SK-N-SH treated with all-trans-retinoic acid at 6 μM for 48 hours (cell line): ENCODE data around the gene CCN6.

Experiments used
- ATAC-seq: fragments of 200-7000 bp; cut with Tn5 transposase; 3 replicates; pipeline ENCODE4 v1.9.1; 2020; ENCODE audit warnings: mild to moderate bottlenecking, moderate library complexity
- ARNTL ChIP-seq: fragments of 450-650 bp; formaldehyde crosslinking; IDR thresholded peaks from 2 replicates; pipeline ENCODE4 v1.5.0; 2020; ENCODE audit warnings: low read depth, mild to moderate bottlenecking, moderate library complexity, borderline replicate concordance
- BACH2 ChIP-seq: fragments of 250-450 bp; sonication (Bioruptor Pico); IDR thresholded peaks from 2 replicates; pipeline ENCODE4 v1.9.0; 2021; ENCODE audit warnings: mild to moderate bottlenecking, borderline replicate concordance
- ESRRG ChIP-seq: fragments of 250-450 bp; sonication (Bioruptor Pico); IDR thresholded peaks from 2 replicates; pipeline ENCODE4 v1.6.1; 2021; ENCODE audit warnings: mild to moderate bottlenecking
- GLIS3 ChIP-seq: fragments of 250-450 bp; sonication (Bioruptor Pico); IDR thresholded peaks from 2 replicates; pipeline ENCODE4 v1.5.0; 2020; ENCODE audit warnings: mild to moderate bottlenecking, moderate library complexity
- OSR1 ChIP-seq: fragments of 250-450 bp; sonication (Bioruptor Pico); IDR thresholded peaks from 2 replicates; pipeline ENCODE4 v1.8.0; 2022; ENCODE audit warnings: moderate library complexity, mild to moderate bottlenecking, inconsistent platforms
- PPARA ChIP-seq: fragments of 250-450 bp; sonication (Bioruptor Pico); IDR thresholded peaks from 2 replicates; pipeline ENCODE4 v1.5.0; 2020; ENCODE audit warnings: mild to moderate bottlenecking, borderline replicate concordance
- RARB ChIP-seq: fragments of 250-450 bp; sonication (Bioruptor Pico); IDR thresholded peaks from 2 replicates; pipeline ENCODE4 v1.8.0; 2021; ENCODE audit warnings: mild to moderate bottlenecking, moderate library complexity
- SNAI2 ChIP-seq: fragments of 250-450 bp; sonication (Bioruptor Pico); IDR thresholded peaks from 2 replicates; pipeline ENCODE4 v1.5.0; 2020; ENCODE audit warnings: mild to moderate bottlenecking, moderate library complexity
- TOX ChIP-seq: fragments of 250-450 bp; sonication (Bioruptor Pico); IDR thresholded peaks from 2 replicates; pipeline ENCODE4 v1.8.0; 2021; ENCODE audit warnings: mild to moderate bottlenecking, moderate library complexity, borderline replicate concordance
- ZC3H10 ChIP-seq: fragments of 250-450 bp; sonication (Bioruptor Pico); IDR thresholded peaks from 2 replicates; pipeline ENCODE4 v1.5.1; 2021; ENCODE audit warnings: mild to moderate bottlenecking, moderate library complexity
- ZNF565 ChIP-seq: fragments of 450-650 bp; formaldehyde crosslinking; conservative IDR thresholded peaks from 2 replicates; pipeline ENCODE4 v1.5.0; 2020; ENCODE audit warnings: low read depth, mild to moderate bottlenecking, moderate library complexity
- TF ChIP-seq, protein P1 (sequence below): fragments of 250-450 bp; sonication (Bioruptor Pico); IDR thresholded peaks from 2 replicates; pipeline ENCODE4 v1.5.1; 2021; ENCODE audit warnings: mild to moderate bottlenecking, moderate library complexity
- TF ChIP-seq, protein P2 (sequence below): fragments of 250-450 bp; sonication (Bioruptor Pico); IDR thresholded peaks from 2 replicates; pipeline ENCODE4 v1.8.0; 2020; ENCODE audit warnings: mild to moderate bottlenecking, moderate library complexity, borderline replicate concordance
- TF ChIP-seq, protein P3 (sequence below): fragments of 250-450 bp; sonication (Bioruptor Pico); IDR thresholded peaks from 2 replicates; pipeline ENCODE4 v1.5.0; 2020; ENCODE audit warnings: mild to moderate bottlenecking, moderate library complexity
- TF ChIP-seq, protein P4 (sequence below): fragments of 250-450 bp; sonication (Bioruptor Pico); IDR thresholded peaks from 2 replicates; pipeline ENCODE4 v1.8.0; 2021; ENCODE audit warnings: low read depth, mild to moderate bottlenecking, moderate library complexity, borderline replicate concordance
- TF ChIP-seq, protein P5 (sequence below): fragments of 250-450 bp; sonication (Bioruptor Pico); IDR thresholded peaks from 2 replicates; pipeline ENCODE4 v1.5.1; 2020; ENCODE audit warnings: low read depth, mild to moderate bottlenecking, moderate library complexity

Gene CCN6

DNA sequence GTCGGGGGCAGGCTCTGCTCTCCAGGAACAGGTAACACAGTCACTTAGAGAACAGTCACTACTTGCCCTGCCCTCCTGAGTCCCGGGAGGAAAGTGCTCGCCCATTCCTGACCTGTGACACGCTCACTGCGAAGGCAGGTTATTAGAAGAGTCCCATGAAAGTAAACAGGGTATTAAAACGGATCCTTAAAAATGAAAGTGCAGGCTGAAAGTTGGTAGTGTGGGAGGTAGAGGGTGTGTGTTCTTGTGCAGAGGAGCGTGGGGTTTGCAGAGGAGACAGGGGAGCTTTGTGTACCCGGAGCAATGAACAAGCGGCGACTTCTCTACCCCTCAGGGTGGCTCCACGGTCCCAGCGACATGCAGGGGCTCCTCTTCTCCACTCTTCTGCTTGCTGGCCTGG lies at the start of gene CCN6:
CCN6 (plus strand) TSS at position 104 of the 400 bp plus-strand sequence; CDS start at position 358, 254 bp downstream.
- ATAC-seq, result no peak
- TF ChIP-seq, protein P1, sequence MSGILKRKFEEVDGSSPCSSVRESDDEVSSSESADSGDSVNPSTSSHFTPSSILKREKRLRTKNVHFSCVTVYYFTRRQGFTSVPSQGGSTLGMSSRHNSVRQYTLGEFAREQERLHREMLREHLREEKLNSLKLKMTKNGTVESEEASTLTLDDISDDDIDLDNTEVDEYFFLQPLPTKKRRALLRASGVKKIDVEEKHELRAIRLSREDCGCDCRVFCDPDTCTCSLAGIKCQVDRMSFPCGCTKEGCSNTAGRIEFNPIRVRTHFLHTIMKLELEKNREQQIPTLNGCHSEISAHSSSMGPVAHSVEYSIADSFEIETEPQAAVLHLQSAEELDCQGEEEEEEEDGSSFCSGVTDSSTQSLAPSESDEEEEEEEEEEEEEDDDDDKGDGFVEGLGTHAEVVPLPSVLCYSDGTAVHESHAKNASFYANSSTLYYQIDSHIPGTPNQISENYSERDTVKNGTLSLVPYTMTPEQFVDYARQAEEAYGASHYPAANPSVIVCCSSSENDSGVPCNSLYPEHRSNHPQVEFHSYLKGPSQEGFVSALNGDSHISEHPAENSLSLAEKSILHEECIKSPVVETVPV (CRISPR knock-in tag), result no peak
- TF ChIP-seq ZNF565 (CRISPR knock-in tag) (no peak), PPARA (CRISPR knock-in tag) (no peak)

DNA sequence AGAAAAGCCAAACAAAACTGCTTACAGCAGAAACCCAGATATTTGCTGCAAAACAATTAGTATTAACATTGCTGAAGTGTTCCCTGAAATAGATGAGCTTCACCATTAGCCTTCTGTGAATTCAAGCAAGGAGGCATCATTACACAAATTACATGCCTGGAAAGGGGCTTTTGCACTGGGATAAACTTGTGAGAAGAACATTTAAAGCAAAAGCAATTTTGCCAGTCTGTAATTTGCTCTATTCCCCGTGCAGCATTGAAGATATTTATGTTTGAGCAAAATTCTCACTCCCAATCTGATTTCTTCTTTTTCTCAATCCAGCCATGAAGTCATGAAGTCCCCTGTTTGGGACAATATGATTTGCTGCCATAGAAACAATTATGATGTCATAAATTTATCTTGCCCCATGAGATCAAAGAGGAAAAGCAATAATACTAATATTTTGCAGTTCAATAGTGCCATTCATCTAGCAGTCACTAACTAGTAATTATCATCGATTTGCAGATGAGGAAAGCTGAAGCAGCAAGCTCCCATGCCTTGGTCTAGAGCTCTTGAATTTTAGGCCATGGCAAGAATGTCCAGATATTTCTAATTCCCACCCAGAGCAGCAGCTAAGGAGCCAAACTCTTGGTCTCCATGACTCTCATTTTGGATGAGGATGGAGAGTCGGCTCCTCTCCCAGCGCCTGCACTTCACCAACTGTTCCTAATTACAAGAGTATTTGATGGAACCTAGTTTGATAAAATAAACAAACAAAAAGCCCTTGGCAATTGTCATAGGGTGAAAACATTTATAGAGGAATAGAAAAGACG lies 49.5 kb upstream of the CCN6 start:
- TF ChIP-seq RARB (CRISPR knock-in tag), result no peak
- no peak for TF ChIP-seq SNAI2 (CRISPR knock-in tag)
- no peak for TF ChIP-seq ZC3H10
- TF ChIP-seq, protein P2, sequence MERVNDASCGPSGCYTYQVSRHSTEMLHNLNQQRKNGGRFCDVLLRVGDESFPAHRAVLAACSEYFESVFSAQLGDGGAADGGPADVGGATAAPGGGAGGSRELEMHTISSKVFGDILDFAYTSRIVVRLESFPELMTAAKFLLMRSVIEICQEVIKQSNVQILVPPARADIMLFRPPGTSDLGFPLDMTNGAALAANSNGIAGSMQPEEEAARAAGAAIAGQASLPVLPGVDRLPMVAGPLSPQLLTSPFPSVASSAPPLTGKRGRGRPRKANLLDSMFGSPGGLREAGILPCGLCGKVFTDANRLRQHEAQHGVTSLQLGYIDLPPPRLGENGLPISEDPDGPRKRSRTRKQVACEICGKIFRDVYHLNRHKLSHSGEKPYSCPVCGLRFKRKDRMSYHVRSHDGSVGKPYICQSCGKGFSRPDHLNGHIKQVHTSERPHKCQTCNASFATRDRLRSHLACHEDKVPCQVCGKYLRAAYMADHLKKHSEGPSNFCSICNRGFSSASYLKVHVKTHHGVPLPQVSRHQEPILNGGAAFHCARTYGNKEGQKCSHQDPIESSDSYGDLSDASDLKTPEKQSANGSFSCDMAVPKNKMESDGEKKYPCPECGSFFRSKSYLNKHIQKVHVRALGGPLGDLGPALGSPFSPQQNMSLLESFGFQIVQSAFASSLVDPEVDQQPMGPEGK (CRISPR knock-in tag), result no peak
- TF ChIP-seq BACH2 (CRISPR knock-in tag), result no peak
- no peak for TF ChIP-seq OSR1 (CRISPR knock-in tag)
- TF ChIP-seq, all 23 proteins: peak for 0
- ATAC-seq, result no peak

DNA sequence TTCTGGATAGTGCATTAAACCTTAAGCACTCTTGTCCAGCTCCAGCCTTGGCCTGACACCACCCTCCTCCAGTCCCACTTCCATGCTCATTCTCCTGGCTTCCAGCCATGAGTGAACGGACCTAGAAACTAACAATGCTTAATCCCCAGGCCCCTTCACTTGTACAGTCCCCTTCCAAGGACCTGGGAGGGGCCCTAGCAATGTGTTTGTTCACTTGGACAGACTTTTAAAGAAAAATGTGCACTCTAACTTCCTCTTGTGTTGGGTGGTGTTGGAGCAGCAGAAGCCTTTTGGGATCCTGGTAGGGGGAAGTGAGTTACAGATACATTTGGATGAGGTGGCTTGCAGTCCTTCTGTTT lies 48.9 kb upstream of the CCN6 start:
- TF ChIP-seq ESRRG (CRISPR knock-in tag) (no peak), GLIS3 (CRISPR knock-in tag) (no peak), ZNF565 (CRISPR knock-in tag) (no peak), PPARA (CRISPR knock-in tag) (no peak), ARNTL (no peak), BACH2 (CRISPR knock-in tag) (no peak), TOX (CRISPR knock-in tag) (no peak), OSR1 (CRISPR knock-in tag) (no peak), SNAI2 (CRISPR knock-in tag) (no peak)
- TF ChIP-seq, protein P3, sequence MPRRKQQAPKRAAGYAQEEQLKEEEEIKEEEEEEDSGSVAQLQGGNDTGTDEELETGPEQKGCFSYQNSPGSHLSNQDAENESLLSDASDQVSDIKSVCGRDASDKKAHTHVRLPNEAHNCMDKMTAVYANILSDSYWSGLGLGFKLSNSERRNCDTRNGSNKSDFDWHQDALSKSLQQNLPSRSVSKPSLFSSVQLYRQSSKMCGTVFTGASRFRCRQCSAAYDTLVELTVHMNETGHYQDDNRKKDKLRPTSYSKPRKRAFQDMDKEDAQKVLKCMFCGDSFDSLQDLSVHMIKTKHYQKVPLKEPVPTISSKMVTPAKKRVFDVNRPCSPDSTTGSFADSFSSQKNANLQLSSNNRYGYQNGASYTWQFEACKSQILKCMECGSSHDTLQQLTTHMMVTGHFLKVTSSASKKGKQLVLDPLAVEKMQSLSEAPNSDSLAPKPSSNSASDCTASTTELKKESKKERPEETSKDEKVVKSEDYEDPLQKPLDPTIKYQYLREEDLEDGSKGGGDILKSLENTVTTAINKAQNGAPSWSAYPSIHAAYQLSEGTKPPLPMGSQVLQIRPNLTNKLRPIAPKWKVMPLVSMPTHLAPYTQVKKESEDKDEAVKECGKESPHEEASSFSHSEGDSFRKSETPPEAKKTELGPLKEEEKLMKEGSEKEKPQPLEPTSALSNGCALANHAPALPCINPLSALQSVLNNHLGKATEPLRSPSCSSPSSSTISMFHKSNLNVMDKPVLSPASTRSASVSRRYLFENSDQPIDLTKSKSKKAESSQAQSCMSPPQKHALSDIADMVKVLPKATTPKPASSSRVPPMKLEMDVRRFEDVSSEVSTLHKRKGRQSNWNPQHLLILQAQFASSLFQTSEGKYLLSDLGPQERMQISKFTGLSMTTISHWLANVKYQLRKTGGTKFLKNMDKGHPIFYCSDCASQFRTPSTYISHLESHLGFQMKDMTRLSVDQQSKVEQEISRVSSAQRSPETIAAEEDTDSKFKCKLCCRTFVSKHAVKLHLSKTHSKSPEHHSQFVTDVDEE (CRISPR knock-in tag), result no peak
- TF ChIP-seq, protein P4, sequence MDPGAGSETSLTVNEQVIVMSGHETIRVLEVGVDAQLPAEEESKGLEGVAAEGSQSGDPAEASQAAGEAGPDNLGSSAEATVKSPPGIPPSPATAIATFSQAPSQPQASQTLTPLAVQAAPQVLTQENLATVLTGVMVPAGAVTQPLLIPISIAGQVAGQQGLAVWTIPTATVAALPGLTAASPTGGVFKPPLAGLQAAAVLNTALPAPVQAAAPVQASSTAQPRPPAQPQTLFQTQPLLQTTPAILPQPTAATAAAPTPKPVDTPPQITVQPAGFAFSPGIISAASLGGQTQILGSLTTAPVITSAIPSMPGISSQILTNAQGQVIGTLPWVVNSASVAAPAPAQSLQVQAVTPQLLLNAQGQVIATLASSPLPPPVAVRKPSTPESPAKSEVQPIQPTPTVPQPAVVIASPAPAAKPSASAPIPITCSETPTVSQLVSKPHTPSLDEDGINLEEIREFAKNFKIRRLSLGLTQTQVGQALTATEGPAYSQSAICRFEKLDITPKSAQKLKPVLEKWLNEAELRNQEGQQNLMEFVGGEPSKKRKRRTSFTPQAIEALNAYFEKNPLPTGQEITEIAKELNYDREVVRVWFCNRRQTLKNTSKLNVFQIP (CRISPR knock-in tag), result no peak
- TF ChIP-seq, protein P1 (CRISPR knock-in tag), result no peak
- TF ChIP-seq, protein P5, sequence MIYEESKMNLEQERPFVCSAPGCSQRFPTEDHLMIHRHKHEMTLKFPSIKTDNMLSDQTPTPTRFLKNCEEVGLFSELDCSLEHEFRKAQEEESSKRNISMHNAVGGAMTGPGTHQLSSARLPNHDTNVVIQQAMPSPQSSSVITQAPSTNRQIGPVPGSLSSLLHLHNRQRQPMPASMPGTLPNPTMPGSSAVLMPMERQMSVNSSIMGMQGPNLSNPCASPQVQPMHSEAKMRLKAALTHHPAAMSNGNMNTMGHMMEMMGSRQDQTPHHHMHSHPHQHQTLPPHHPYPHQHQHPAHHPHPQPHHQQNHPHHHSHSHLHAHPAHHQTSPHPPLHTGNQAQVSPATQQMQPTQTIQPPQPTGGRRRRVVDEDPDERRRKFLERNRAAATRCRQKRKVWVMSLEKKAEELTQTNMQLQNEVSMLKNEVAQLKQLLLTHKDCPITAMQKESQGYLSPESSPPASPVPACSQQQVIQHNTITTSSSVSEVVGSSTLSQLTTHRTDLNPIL (CRISPR knock-in tag), result no peak
- no peak for ATAC-seq
